Breast epithelium (tissue), 4 donors: ENCODE data around the gene TPSB2. TPM values are rescaled to one million over a fixed set of nuclear protein-coding genes. Genes with fewer than 3 reads are reported as not detected.

ENCODE experiments used
- DNase-seq, 2 donors: peaks; one replicate each; pipeline ENCODE4 v3.0.0-alpha.2; 2019; ENCODE audit warnings: low spot score in 2 of 2
- H3K27ac ChIP-seq, 2 donors: fragments of 200-600 bp; sonication (generic) in 1 of 2; one replicate each; pipeline ENCODE4 v1.5.1; 2016 to 2019; ENCODE audit warnings: mild to moderate bottlenecking in 1 of 2
- H3K27me3 ChIP-seq, 2 donors: fragments of 200-600 bp; sonication (generic) in 1 of 2; one replicate each; pipeline versions ENCODE4 v1.5.1 to v1.6.0; 2017 to 2019; ENCODE audit warnings: control low read depth in 1 of 2, mild to moderate bottlenecking in 1 of 2
- H3K36me3 ChIP-seq: fragments of 200-600 bp; one replicate; pipeline ENCODE4 v1.5.1; 2019
- H3K4me1 ChIP-seq, 2 donors: fragments of 200-600 bp; sonication (generic); one replicate each; pipeline ENCODE4 v1.5.1; 2016 to 2019; ENCODE audit warnings: control low read depth in 1 of 2
- H3K4me3 ChIP-seq, 3 donors: fragments of 200-600 bp; sonication (generic); 1 replicate in 2 of 3; 2 replicates in 1 of 3; pipeline ENCODE4 v1.5.1; 2016 to 2019; ENCODE audit warnings: mild to moderate bottlenecking in 3 of 3, moderate library complexity in 2 of 3
- H3K9me3 ChIP-seq, 2 donors: fragments of 200-600 bp; sonication (generic) in 1 of 2; one replicate each; pipeline ENCODE4 v1.5.1; 2016 to 2019; ENCODE audit warnings: control low read depth in 1 of 2
- CTCF ChIP-seq, 3 donors: fragments of 450-650 bp; IDR thresholded peaks; one replicate each; pipeline ENCODE4 v1.5.1; 2016 to 2017; ENCODE audit warnings: antibody characterized with exemption in 3 of 3, mild to moderate bottlenecking in 3 of 3, moderate library complexity in 3 of 3
- POLR2A ChIP-seq: fragments of 450-650 bp; IDR thresholded peaks from one replicate; pipeline ENCODE4 v1.6.1; 2016; ENCODE audit warnings: antibody characterized with exemption, mild to moderate bottlenecking, moderate library complexity
- POLR2AphosphoS5 ChIP-seq, 3 donors: sonication (generic); formaldehyde crosslinking; IDR thresholded peaks; one replicate each; pipeline ENCODE4 v1.6.1; 2017; ENCODE audit warnings: antibody characterized with exemption in 3 of 3
- intact Hi-C: fragments of 100-400 bp; cut with DNase I; formaldehyde crosslinking; loops from one replicate; pipeline ENCODE4 v1.15.1; 2023; ENCODE audit warnings: low total_unique reads
- total RNA-seq, 3 donors: library from RNA; depleted of rRNA; stranded (reverse); fragments of >200 nt; gene quantifications; one replicate each; pipeline ENCODE4 v1.1.0, GENCODE V29; 2016

TPSB2 gene
- total RNA-seq, 3 donors from 2014 or later = 5.6 to 195 (median 22.4) TPM

- TF ChIP-seq CTCF (IDR thresholded peaks at IDR 0.05) (no peak), POLR2A (no peak), POLR2AphosphoS5 (IDR thresholded peaks at IDR 0.05) (no peak)
- Histone ChIP-seq H3K4me1 (no peaks in the 10 kb centered on the region), H3K9me3 (no peaks in the 10 kb centered on the region), H3K27me3 (peaks cover 0 to 84% of the 10 kb centered on the region in 2 donors), H3K36me3 (no peaks in the 10 kb centered on the region), H3K27ac (no peak overlapping the region), H3K4me3 (no peak overlapping the region)
- DNase-seq = no peak
- intact Hi-C loops = no loop called here
These were observed 11.7 kb downstream of the TPSB2 start for GRCh38 chr16:1218061-1218929.

GRCh38 chr16:1217526-1217925 lies 12.5 kb downstream of the TPSB2 start:
- Histone ChIP-seq H3K27me3 (peaks cover 0 to 81% of the 10 kb centered on the region in 2 donors), H3K27ac (no peak overlapping the region), H3K4me1 (no peaks in the 10 kb centered on the region), H3K4me3 (no peak overlapping the region), H3K9me3 (no peaks in the 10 kb centered on the region), H3K36me3 (no peaks in the 10 kb centered on the region)
- intact Hi-C loops = no loop called here
- no peak for DNase-seq
- TF ChIP-seq POLR2A = no peak
- no peak for TF ChIP-seq POLR2AphosphoS5 (IDR thresholded peaks at IDR 0.05)
- TF ChIP-seq CTCF (IDR thresholded peaks at IDR 0.05) = no peak

- intact Hi-C loops = no loop called here
- H3K27ac ChIP-seq = no peak overlapping the region
These were observed 13.1 kb downstream of the TPSB2 start for GRCh38 chr16:1216681-1217400.

GRCh38 chr16:1216296-1216619 lies 13.7 kb downstream of the TPSB2 start:
- H3K27me3 ChIP-seq = peaks cover 0 to 84% of the 10 kb centered on the region in 2 donors
- no peak for DNase-seq
- TF ChIP-seq POLR2A = no peak
- TF ChIP-seq POLR2AphosphoS5 (IDR thresholded peaks at IDR 0.05) = no peak
- no peak for TF ChIP-seq CTCF (IDR thresholded peaks at IDR 0.05)
- no peaks in the 10 kb centered on the region for H3K36me3 ChIP-seq
- H3K9me3 ChIP-seq = no peaks in the 10 kb centered on the region
- no peak overlapping the region for H3K4me3 ChIP-seq
- intact Hi-C loops = no loop called here
- H3K27ac ChIP-seq = no peak overlapping the region
- H3K4me1 ChIP-seq = no peaks in the 10 kb centered on the region

More at GRCh38 chr16:1216681-1217400, 13.1 kb downstream of the TPSB2 start:
- TF ChIP-seq POLR2A (no peak), POLR2AphosphoS5 (IDR thresholded peaks at IDR 0.05) (no peak), CTCF (IDR thresholded peaks at IDR 0.05) (no peak)
- Histone ChIP-seq H3K36me3 (no peaks in the 10 kb centered on the region), H3K4me3 (no peak overlapping the region), H3K4me1 (no peaks in the 10 kb centered on the region), H3K27me3 (peaks cover 0 to 81% of the 10 kb centered on the region in 2 donors), H3K9me3 (no peaks in the 10 kb centered on the region)
- DNase-seq = no peak
